Activated CD4-positive, alpha-beta T cell treated with anti-CD3 and anti-CD28 coated beads, Interleukin-2, amount 50 U/mL, for 1 hour (primary cell): ENCODE data around the gene TLX2.

Source experiments
- DNase-seq: peaks from one replicate; pipeline ENCODE4 v3.0.0-alpha.2; 2020

The TLX2 gene

GRCh38 chr2:74513605-74514367, 464 bp upstream of the TLX2 start:
- DNase-seq: no peak

GRCh38 chr2:74515271-74515980, 1.2 kb downstream of the TLX2 start:
- no peak for DNase-seq

GRCh38 chr2:74515981-74516633, 1.9 kb downstream of the TLX2 start:
- DNase-seq: peak; percentile 73

- no peak for DNase-seq
These were observed 2.4 kb downstream of the TLX2 start for GRCh38 chr2:74516650-74517049.

GRCh38 chr2:74522516-74522915, 8.3 kb downstream of the TLX2 start:
- DNase-seq: no peak

GRCh38 chr2:74524005-74524404, 9.8 kb downstream of the TLX2 start:
- no peak for DNase-seq

- no peak for DNase-seq
These were observed 10.9 kb downstream of the TLX2 start for GRCh38 chr2:74524955-74525716.

- no peak for DNase-seq
These were observed 11.7 kb downstream of the TLX2 start, which contains the start of gene DQX1 for GRCh38 chr2:74525717-74526648. Gene DQX1 (minus strand): TSS chr2:74526231. CDS start chr2:74525729, 502 bp downstream.

- DNase-seq: no peak
These were observed 12.5 kb downstream of the TLX2 start for GRCh38 chr2:74526649-74527230.

GRCh38 chr2:74527741-74528140, 13.5 kb downstream of the TLX2 start:
- DNase-seq: no peak

- no peak for DNase-seq
These were observed 14.5 kb downstream of the TLX2 start for GRCh38 chr2:74528600-74529356.

- peak; percentile 81 for DNase-seq
These were observed 15.3 kb downstream of the TLX2 start, which contains the start of the genes AUP1 and HTRA2 for GRCh38 chr2:74529357-74530238. Gene AUP1 (minus strand): TSS chr2:74529706. CDS start chr2:74529629, 77 bp downstream. Gene HTRA2 (plus strand): TSS chr2:74529933. CDS start chr2:74530007, 74 bp downstream.

GRCh38 chr2:74530239-74531187, 16.3 kb downstream of the TLX2 start:
- DNase-seq: peak; percentile 43

- no peak for DNase-seq
These were observed 17.4 kb downstream of the TLX2 start for GRCh38 chr2:74531666-74532065.

- no peak for DNase-seq
These were observed 18.0 kb downstream of the TLX2 start for GRCh38 chr2:74532222-74532621.

- no peak for DNase-seq
These were observed 19.2 kb downstream of the TLX2 start for GRCh38 chr2:74533464-74533863.

GRCh38 chr2:74534411-74534810, 20.2 kb downstream of the TLX2 start:
- DNase-seq: no peak

- DNase-seq: no peak
These were observed 21.3 kb downstream of the TLX2 start for GRCh38 chr2:74535440-74535965.
